ENCODE measurements around the gene ARFGAP3. TPM values are rescaled to one million over a fixed set of nuclear protein-coding genes. Genes with fewer than 3 reads are reported as not detected.
"Not testable (repeated sequence)": the region's sequence is repeated elsewhere in the genome, so short reads cannot be mapped to it uniquely, and the experiment has no call there.

Gene ARFGAP3
- total and polyA plus RNA-seq, 7 donors, result 23.4 to 45.3 (median 35.7) TPM

DNA sequence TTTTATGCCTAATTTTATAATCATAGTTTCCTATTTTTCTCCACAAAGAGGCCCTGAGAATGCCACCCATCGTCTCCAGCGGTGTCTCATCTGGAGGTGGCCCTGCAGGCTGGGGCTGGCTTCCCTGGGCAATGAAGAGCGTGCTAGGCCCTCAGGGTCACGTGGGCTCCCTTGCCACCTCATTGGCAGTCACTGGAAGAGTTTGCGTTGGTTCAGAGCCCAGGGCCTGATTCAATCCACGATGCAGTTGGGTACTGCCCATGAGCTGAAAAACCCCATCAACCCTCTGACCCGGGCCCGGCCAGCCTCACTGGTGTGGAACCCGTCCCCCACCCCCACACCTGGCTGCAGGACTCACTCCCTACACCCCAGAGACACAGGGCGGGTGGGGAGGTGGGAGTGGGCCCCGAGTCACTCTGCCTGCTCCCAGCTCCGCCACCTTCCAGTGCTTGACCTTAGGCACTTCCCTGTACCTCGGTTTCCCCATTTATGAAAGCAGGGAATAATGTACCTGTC is 93.0 kb downstream of the ARFGAP3 start:
- H3K27me3 ChIP-seq, result no peaks in the 10 kb centered on the region
- no peaks in the 10 kb centered on the region for H3K36me3 ChIP-seq
- intact Hi-C loops (cut with DNase I), result no loop called here
- TF ChIP-seq POLR2AphosphoS5 (IDR thresholded peaks at IDR 0.05), result no peak
- no peak for TF ChIP-seq POLR2A (IDR thresholded peaks at IDR 0.05)
- TF ChIP-seq, protein P1, sequence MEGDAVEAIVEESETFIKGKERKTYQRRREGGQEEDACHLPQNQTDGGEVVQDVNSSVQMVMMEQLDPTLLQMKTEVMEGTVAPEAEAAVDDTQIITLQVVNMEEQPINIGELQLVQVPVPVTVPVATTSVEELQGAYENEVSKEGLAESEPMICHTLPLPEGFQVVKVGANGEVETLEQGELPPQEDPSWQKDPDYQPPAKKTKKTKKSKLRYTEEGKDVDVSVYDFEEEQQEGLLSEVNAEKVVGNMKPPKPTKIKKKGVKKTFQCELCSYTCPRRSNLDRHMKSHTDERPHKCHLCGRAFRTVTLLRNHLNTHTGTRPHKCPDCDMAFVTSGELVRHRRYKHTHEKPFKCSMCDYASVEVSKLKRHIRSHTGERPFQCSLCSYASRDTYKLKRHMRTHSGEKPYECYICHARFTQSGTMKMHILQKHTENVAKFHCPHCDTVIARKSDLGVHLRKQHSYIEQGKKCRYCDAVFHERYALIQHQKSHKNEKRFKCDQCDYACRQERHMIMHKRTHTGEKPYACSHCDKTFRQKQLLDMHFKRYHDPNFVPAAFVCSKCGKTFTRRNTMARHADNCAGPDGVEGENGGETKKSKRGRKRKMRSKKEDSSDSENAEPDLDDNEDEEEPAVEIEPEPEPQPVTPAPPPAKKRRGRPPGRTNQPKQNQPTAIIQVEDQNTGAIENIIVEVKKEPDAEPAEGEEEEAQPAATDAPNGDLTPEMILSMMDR (IDR thresholded peaks at IDR 0.05), result no peak
- TF ChIP-seq EP300 (IDR thresholded peaks at IDR 0.05), result no peak
- no peak for DNase-seq
- whole genome bisulfite sequencing, 2 donors, result 84 to 86% methylated on average over 13 of the region's 13 CpGs
- no peaks in the 10 kb centered on the region for H3K4me1 ChIP-seq
- no peak overlapping the region for H3K4me3 ChIP-seq
- H3K9me3 ChIP-seq, result no peaks in the 10 kb centered on the region
- H3K27ac ChIP-seq, result no peak overlapping the region

DNA sequence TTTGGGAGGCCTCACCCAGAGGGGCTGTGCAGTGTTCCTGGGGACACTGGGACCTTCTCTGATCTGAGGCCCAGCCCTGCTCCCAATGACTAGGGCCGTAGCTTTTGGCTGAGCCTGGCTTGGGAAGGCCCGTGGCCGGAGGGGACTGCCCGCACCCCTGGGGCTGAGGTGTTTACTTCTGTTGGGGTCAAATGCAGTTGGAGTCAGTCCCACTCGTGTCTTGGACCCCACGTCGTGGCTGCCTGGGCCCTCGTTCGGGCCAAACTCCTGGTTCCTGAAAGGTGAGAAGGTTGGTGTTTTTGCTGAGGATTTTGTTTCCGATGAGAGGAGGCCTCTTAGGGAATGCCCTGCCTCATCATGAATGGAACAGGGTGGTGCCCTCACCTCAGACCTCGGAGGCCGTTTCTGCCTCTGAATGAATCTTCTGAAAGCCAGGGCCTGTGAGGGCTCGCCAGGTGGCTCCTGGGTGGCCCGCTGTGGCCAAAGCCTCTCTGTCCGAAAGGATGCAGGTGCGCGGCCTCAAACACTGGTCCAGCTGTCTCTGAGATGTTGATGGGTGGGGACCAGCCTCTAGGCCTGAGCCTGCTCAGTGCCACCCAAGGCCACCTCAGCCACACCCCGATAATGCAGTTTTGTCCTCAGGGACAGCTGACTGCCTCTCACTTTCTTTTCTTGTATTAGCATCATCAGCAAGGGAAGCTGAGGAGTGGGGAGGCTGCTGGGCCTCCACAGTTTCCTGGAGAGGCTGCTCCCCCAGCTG is 96.1 kb downstream of the ARFGAP3 start:
- TF ChIP-seq POLR2A (IDR thresholded peaks at IDR 0.05) (no peak), POLR2AphosphoS5 (IDR thresholded peaks at IDR 0.05) (no peak), EP300 (IDR thresholded peaks at IDR 0.05) (no peak)
- TF ChIP-seq, protein P1 (IDR thresholded peaks at IDR 0.05), result no peak
- intact Hi-C loops (cut with DNase I), result no loop called here
- DNase-seq, result no peak
- Histone ChIP-seq H3K27me3 (no peaks in the 10 kb centered on the region), H3K4me3 (no peak overlapping the region), H3K4me1 (no peaks in the 10 kb centered on the region), H3K27ac (no peak overlapping the region), H3K36me3 (no peaks in the 10 kb centered on the region), H3K9me3 (no peaks in the 10 kb centered on the region)
- 78 to 84% methylated on average over 18 of the region's 18 CpGs for WGBS, 2 donors

DNA sequence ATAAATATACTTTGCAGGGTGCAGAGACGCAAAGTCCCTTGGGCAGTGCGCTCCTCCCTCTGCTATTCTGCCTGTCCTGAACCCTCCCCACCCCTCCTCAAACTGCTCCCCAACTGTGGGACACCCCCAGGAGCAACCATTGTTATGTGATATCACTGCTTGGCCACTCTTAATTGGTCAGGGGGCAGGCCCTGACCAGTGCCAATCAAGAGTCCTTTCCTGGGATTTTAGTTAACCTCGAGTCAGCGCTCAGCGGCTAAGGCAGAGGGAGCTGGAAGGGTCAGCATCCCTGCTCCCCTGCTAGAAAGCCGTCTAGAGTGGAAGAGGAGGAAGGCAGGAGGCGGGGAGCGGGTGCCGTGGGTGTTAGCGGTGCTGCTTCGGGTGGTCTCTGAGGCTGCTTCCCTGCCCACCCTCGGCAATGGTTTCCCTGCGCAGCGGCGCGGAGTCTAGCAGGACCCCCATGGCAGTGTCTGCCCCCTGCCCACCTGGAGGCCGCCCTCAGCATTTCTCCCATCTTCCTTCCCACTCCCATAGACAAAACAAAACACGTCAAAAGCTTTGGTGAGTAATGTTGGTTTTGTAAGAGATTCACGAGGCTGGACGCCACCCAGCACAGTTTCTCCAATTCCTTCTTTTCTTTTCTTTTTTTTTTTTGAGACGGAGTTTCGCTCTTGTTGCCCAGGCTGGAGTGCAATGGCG is 98.0 kb downstream of the ARFGAP3 start:
- no peak overlapping the region for H3K27ac ChIP-seq
- intact Hi-C loops (cut with DNase I), result no loop called here
- H3K36me3 ChIP-seq, result no peaks in the 10 kb centered on the region
- no peak for DNase-seq
- H3K4me3 ChIP-seq, result no peak overlapping the region
- H3K27me3 ChIP-seq, result no peaks in the 10 kb centered on the region
- no peaks in the 10 kb centered on the region for H3K9me3 ChIP-seq
- H3K4me1 ChIP-seq, result no peaks in the 10 kb centered on the region
- no peak for TF ChIP-seq POLR2A (IDR thresholded peaks at IDR 0.05)
- no peak for TF ChIP-seq POLR2AphosphoS5 (IDR thresholded peaks at IDR 0.05)
- TF ChIP-seq, protein P1 (IDR thresholded peaks at IDR 0.05), result no peak
- no peak for TF ChIP-seq EP300 (IDR thresholded peaks at IDR 0.05)
- WGBS, 2 donors, result 84 to 88% methylated on average over 23 of the region's 23 CpGs

DNA sequence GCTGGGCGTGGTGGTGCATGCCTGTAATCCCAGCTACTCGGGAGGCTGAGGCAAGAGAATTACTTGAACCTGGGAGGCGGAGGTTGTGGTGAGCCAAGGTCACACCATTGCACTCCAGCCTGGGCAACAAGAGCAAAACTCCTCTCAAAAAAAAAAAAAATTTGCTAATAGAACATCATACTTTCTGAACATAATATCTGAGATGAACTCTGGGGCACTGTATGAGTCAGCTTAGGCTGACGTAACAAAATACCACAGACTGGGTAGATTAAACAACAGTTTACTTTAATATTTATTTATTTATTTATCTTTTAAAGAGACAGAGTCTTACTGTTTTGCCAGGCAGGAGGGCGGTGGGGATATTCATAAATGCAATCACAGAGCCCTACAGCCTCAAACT is 101.5 kb downstream of the ARFGAP3 start:
- H3K4me3 ChIP-seq; H3K9me3 ChIP-seq; H3K27ac ChIP-seq; H3K27me3 ChIP-seq; H3K36me3 ChIP-seq; intact Hi-C loops (cut with DNase I); H3K4me1 ChIP-seq; DNase-seq: not testable (repeated sequence)
- 61 to 80% methylated on average over 5 of the region's 5 CpGs for WGBS, 2 donors

DNA sequence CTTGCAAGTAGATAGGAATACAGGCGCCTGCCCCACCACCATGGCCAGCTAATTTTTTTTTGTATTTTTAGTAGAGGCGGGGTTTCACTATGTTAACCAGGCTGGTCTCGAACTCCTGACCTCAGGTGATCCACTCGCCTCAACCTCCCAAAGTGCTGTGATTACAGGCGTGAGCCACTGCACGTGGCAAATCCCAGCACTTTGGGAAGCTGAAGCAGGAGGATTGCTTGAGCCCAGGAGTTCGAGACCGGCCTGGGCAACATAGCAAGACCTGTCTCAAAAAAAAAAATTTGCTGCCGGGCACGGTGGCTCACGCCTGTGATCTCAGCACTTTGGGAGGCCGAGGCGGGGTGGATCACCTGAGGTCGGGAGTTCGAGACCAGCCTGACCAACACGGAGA is 102.0 kb downstream of the ARFGAP3 start:
- DNase-seq; H3K27me3 ChIP-seq; H3K27ac ChIP-seq; H3K4me1 ChIP-seq; intact Hi-C loops (cut with DNase I); H3K9me3 ChIP-seq; H3K4me3 ChIP-seq; H3K36me3 ChIP-seq: not testable (repeated sequence)
- 82 to 95% methylated on average over 15 to 16 of the region's 16 CpGs for WGBS, 2 donors

All from sigmoid colon (tissue), 7 donors.